CD4-positive, alpha-beta T cell (primary cell): Measurements from ENCODE around the gene BGN. TPM values are rescaled to one million over a fixed set of nuclear protein-coding genes. Genes with fewer than 3 reads are reported as not detected.
A peak's percentile ranks its signal among the peaks of the same experiment; 100 is the strongest.

Source experiments
- ATAC-seq: fragments of 200-7000 bp; cut with Tn5 transposase; one replicate; pipeline ENCODE4 v1.10.0; 2022; ENCODE audit warnings: mild to moderate bottlenecking; ENCODE audit not compliant: poor library complexity
- CTCF ChIA-PET: fragments of 350-600 bp; sonication (Branson Sonifier 250); formaldehyde crosslinking; loops from one replicate; lab custom pipeline; 2021; ENCODE audit warnings: antibody characterized with exemption, inconsistent platforms; lab: Charles Lee
- POLR2A ChIA-PET: fragments of 350-600 bp; sonication (Branson Sonifier 250); formaldehyde crosslinking; loops from one replicate; lab custom pipeline; 2021; ENCODE audit warnings: antibody characterized with exemption, inconsistent platforms; lab: Charles Lee
- DNase-seq, 14 experiments: peaks; one replicate each; pipeline ENCODE4 v3.0.0-alpha.2; 2013 to 2020; ENCODE audit warnings: mixed read lengths in 2 of 14
- H3K27ac ChIP-seq, 2 donors: one replicate each; pipeline versions ENCODE4 v1.5.1 to v1.7.0; 2013; ENCODE audit warnings: low read length in 2 of 2, low read depth in 1 of 2, mild to moderate bottlenecking in 1 of 2
- H3K27me3 ChIP-seq, 2 experiments: 1 replicate in 1 of 2; 2 replicates in 1 of 2; pipeline versions ENCODE4 v1.6.1 to v1.7.0; 2013; ENCODE audit warnings: low read length in 2 of 2, control low read depth in 1 of 2, mild to moderate bottlenecking in 1 of 2, moderate library complexity in 1 of 2; ENCODE audit not compliant: insufficient read depth in 2 of 2, control insufficient read depth in 1 of 2
- H3K36me3 ChIP-seq: one replicate; pipeline ENCODE4 v1.6.1; 2013; ENCODE audit warnings: low read length, control low read depth; ENCODE audit not compliant: insufficient read depth
- H3K4me1 ChIP-seq: one replicate; pipeline ENCODE4 v1.6.1; 2013; ENCODE audit warnings: low read length, control low read depth; ENCODE audit not compliant: insufficient read depth
- H3K4me3 ChIP-seq: one replicate; pipeline ENCODE4 v1.5.1; 2013; ENCODE audit warnings: mild to moderate bottlenecking, low read length, moderate library complexity
- H3K9me3 ChIP-seq, 2 experiments: 1 replicate in 1 of 2; 2 replicates in 1 of 2; pipeline versions ENCODE4 v1.6.1 to v1.7.0; 2013; ENCODE audit warnings: low read length in 2 of 2, mild to moderate bottlenecking in 2 of 2, control low read depth in 1 of 2, moderate library complexity in 1 of 2; ENCODE audit not compliant: control insufficient read depth in 1 of 2, insufficient read depth in 1 of 2
- H3K27ac Mint-ChIP-seq: one replicate; pipeline ENCODE4 v1.8.0; 2020; ENCODE audit warnings: mixed read lengths
- H3K27me3 Mint-ChIP-seq: one replicate; pipeline ENCODE4 v1.8.0; 2021; ENCODE audit warnings: mixed read lengths
- H3K36me3 Mint-ChIP-seq: one replicate; pipeline ENCODE4 v1.8.0; 2021; ENCODE audit warnings: low read depth, mixed read lengths
- H3K4me1 Mint-ChIP-seq: one replicate; pipeline ENCODE4 v1.8.0; 2021; ENCODE audit warnings: low read depth, mixed read lengths
- H3K4me3 Mint-ChIP-seq: one replicate; pipeline ENCODE4 v1.8.0; 2020; ENCODE audit warnings: mild to moderate bottlenecking, mixed read lengths
- H3K9me3 Mint-ChIP-seq: one replicate; pipeline ENCODE4 v1.8.0; 2020; ENCODE audit warnings: mixed read lengths
- intact Hi-C, 2 experiments: fragments of 100-400 bp; cut with DNase I in 1 of 2; cut with micrococcal nuclease in 1 of 2; formaldehyde crosslinking; loops; one replicate each; pipeline versions ENCODE4 v1.15.1 to v1.9.0; 2023 to 2025; cut with DNase I, micrococcal nuclease
- total RNA-seq, 174 experiments: library from RNA in 2 of 174; stranded (reverse) in 2 of 174; gene quantifications; one replicate each; pipeline ENCODE4 v1.2.3 and lab custom pipeline; 2021 to 2026
- TF ChIP-seq, protein P1 (sequence below): fragments of 200-600 bp; IDR thresholded peaks from one replicate; pipeline ENCODE4 v1.8.0; 2022; ENCODE audit warnings: antibody characterized with exemption, mild to moderate bottlenecking

The BGN gene
- total RNA-seq, 2 experiments from 2014 or later: not detected

DNA sequence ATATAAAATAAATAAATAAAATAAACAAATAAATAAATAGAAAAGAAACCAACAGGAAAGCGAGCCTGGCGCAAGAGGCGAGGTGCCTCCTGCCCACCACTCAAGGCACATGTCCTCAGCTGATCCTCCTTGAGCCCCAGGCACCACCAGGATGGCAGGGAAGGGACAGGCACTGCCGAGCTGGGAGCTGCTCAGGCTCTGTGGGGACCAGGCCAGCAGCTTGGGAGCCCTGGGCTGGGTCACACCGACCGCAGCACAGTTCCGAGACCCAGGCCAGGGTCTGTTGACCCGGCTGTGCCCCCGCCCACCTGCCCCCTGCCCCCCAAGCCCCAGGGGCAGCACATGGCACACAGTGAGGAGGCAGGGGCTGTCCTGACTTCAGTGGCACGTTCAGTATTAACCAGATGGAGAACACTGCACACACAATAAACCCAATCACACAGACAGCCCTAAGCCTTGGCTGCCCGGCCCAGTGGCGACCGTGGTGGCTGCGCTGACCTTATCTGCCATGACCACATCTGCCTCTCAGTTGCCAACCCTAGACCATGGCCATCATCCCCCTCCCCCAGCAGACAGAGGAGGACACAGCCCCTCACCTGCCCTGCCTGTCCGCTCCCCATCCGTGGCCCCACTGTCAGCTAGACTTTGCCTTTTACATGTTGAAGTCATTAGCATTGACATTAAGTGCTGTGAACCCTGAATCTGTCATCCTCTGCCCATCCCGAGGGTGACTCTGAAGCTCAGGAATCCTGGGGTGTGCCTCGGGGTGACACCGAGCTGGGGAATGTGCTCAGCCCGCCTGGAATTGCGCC lies 46.0 kb upstream of the BGN start:
- TF ChIP-seq, protein P1, sequence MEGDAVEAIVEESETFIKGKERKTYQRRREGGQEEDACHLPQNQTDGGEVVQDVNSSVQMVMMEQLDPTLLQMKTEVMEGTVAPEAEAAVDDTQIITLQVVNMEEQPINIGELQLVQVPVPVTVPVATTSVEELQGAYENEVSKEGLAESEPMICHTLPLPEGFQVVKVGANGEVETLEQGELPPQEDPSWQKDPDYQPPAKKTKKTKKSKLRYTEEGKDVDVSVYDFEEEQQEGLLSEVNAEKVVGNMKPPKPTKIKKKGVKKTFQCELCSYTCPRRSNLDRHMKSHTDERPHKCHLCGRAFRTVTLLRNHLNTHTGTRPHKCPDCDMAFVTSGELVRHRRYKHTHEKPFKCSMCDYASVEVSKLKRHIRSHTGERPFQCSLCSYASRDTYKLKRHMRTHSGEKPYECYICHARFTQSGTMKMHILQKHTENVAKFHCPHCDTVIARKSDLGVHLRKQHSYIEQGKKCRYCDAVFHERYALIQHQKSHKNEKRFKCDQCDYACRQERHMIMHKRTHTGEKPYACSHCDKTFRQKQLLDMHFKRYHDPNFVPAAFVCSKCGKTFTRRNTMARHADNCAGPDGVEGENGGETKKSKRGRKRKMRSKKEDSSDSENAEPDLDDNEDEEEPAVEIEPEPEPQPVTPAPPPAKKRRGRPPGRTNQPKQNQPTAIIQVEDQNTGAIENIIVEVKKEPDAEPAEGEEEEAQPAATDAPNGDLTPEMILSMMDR: no peak
- no peaks in the 10 kb centered on the region for H3K27me3 ChIP-seq
- Mint-ChIP-seq H3K9me3 (no peaks in the 10 kb centered on the region), H3K36me3 (peaks cover 15% of the 10 kb centered on the region), H3K4me3 (no peak overlapping the region), H3K27ac (no peak overlapping the region), H3K27me3 (no peaks in the 10 kb centered on the region), H3K4me1 (no peaks in the 10 kb centered on the region)
- no peaks in the 10 kb centered on the region for H3K4me1 ChIP-seq
- CTCF ChIA-PET: no interaction called here
- DNase-seq (no peak), ATAC-seq (no peak)
- POLR2A ChIA-PET: no interaction called here
- H3K9me3 ChIP-seq: no peaks in the 10 kb centered on the region
- intact Hi-C loops: no loop called here
- peaks cover 5% of the 10 kb centered on the region for H3K36me3 ChIP-seq
- H3K4me3 ChIP-seq: no peak overlapping the region
- no peak overlapping the region for H3K27ac ChIP-seq

DNA sequence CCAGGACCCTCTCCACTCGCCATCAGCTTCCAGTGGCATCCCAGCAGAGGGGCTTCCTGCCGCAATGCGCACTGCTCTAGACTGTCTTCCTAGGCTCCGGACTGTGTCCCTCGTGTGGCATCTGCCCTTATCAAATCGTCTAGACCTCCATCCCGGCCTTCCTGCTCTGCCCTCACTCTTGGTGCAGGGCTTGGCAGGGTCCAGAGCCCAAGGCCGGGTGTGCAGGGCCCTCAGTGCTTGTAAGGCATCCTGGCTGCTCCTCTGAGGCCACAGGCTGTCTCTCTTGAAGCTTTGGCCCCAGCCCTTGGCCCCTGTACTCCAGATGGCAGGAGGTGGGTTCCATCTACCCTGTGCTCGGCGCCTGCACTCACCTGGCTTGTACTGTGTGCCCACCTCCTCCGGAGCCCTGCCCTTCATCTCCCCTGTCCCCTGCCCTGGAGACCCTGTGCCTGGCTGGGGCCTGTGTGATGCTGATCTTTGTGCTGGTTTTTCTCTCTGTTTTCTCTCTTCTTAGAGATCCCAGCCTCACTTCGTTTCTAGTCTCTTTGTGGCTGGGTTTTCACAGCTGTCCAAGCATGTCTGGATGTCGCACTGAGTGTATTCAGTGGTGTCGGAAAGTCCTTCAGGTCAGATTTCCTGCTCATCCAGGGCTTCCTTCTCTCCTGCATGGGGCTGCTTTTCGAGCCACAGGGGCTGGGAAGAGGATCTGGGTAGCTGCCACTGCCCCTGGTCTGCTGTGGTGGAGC lies 45.2 kb upstream of the BGN start:
- no peaks in the 10 kb centered on the region for H3K4me1 ChIP-seq
- no peak overlapping the region for H3K27ac Mint-ChIP-seq
- intact Hi-C loops: no loop called here

DNA sequence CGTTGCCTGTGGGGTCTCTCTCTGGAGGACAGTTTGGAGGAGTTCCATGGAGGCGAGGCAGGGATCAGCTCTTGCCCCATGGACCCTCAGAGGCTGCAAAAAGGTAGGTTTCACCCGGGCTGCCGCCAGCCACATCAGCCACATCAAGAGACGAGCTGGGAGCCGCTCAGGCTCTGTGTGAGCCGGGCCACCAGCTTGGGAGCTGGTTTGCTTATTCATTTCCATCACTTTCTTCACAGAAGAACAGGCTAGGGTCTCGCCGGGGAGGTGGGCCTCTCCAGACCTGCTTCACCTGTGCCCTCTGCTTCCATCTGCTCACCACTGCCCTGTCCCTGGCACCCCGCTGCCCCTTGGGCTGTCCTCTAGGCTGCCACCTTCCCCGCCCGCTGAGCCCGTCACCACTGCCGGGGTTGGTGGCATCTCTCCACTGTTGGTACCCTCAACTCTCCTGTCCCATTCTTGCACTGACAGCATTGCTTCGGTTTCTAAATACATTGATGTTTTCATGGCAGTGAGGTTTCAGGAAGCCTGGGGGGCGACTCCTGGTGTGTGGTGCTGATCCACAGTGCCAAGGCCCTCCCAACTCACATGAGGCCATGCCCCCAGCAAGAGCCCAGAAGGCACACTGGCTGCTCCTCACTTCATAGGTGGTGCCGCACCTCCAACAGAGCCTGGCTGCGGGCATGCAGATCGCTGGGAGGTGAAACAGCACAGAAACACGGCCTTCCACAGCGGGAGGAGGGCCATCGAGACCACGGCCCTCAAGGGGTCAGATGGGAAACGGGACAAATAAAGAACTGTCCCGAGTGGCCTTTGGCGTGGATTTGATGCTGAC lies 44.4 kb upstream of the BGN start:
- Mint-ChIP-seq H3K4me1 (no peaks in the 10 kb centered on the region), H3K36me3 (peaks cover 15% of the 10 kb centered on the region), H3K27me3 (no peaks in the 10 kb centered on the region), H3K4me3 (no peak overlapping the region), H3K9me3 (no peaks in the 10 kb centered on the region), H3K27ac (no peak overlapping the region)
- Histone ChIP-seq H3K36me3 (peaks cover 10% of the 10 kb centered on the region), H3K27me3 (no peaks in the 10 kb centered on the region), H3K9me3 (no peaks in the 10 kb centered on the region), H3K4me3 (no peak overlapping the region), H3K27ac (no peak overlapping the region), H3K4me1 (no peaks in the 10 kb centered on the region)
- intact Hi-C loops: no loop called here
- TF ChIP-seq, protein P1: no peak
- DNase-seq (peak in 1 of 14 experiments; percentile 1), ATAC-seq (no peak)
- CTCF ChIA-PET: no interaction called here
- POLR2A ChIA-PET: no interaction called here

More for the DNA sequence above, 45.2 kb upstream of the BGN start:
- no peaks in the 10 kb centered on the region for H3K9me3 ChIP-seq
- H3K9me3 Mint-ChIP-seq: no peaks in the 10 kb centered on the region
- TF ChIP-seq, protein P1: no peak
- CTCF ChIA-PET: no interaction called here
- no peaks in the 10 kb centered on the region for H3K27me3 ChIP-seq
- POLR2A ChIA-PET: no interaction called here
- ATAC-seq (no peak), DNase-seq (no peak)
- no peak overlapping the region for H3K4me3 Mint-ChIP-seq
- H3K4me3 ChIP-seq: no peak overlapping the region
- H3K36me3 Mint-ChIP-seq: peaks cover 15% of the 10 kb centered on the region
- no peaks in the 10 kb centered on the region for H3K27me3 Mint-ChIP-seq
- peaks cover 5% of the 10 kb centered on the region for H3K36me3 ChIP-seq
- H3K4me1 Mint-ChIP-seq: no peaks in the 10 kb centered on the region
- no peak overlapping the region for H3K27ac ChIP-seq
